NCI-H1417 treated with DMSO at 0.1 percent for 48 hours (cell line): ENCODE measurements around the gene KLHDC3.
"Not testable (repeated sequence)": the region's sequence is repeated elsewhere in the genome, so short reads cannot be mapped to it uniquely, and the experiment has no call there.

ENCODE experiments used
- DNase-seq: peaks from one replicate; lab custom pipeline; 2025; lab: John Stamatoyannopoulos, UW

The KLHDC3 gene

GRCh38 chr6:42988486-42989020 lies 25.5 kb upstream of the KLHDC3 start:
- DNase-seq = no peak

- DNase-seq = no peak
These were observed 24.1 kb upstream of the KLHDC3 start for GRCh38 chr6:42989923-42990322.

DNA sequence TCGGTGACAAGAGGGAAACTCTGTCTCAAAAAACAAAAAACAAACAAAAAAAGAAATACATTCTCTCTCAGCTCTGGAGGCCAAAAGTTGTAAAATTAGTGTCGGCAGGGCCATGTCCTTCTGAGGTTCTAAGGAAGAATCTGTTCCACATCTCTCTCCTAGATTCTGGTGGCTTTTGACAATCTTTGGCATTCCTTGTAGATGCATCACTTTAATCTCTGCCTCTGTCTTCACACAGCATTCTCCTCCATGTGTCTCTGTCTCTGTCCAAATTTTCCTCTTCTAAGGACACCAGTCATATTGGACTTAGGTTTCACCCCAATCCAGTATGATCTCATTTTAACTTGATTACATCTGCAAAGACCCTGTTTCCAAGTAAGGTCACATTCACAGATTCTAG lies 20.6 kb upstream of the KLHDC3 start:
- DNase-seq = no peak

GRCh38 chr6:42996513-42996912 lies 17.5 kb upstream of the KLHDC3 start:
- no peak for DNase-seq

GRCh38 chr6:42998205-42998604 lies 15.8 kb upstream of the KLHDC3 start:
- not testable (repeated sequence) for DNase-seq

DNA sequence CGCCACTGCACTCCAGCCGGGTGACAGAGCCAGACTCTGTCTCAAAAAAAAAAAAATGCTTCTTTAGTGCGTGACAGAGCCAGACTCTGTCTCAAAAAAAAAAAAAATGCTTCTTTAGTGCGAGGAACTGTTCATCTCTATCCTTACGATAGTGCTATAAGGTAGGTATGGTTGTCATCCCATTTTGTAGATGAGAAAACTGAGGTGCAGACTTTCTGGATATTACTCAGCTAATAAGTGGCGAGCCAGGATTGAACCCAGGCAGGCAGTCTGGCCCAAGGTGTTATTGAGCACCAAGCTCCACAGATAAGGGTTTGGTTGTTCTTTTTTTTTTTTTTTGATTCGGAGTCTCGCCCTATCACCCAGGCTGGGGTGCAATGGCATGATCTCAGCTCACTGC lies 12.2 kb upstream of the KLHDC3 start:
- no peak for DNase-seq

DNA sequence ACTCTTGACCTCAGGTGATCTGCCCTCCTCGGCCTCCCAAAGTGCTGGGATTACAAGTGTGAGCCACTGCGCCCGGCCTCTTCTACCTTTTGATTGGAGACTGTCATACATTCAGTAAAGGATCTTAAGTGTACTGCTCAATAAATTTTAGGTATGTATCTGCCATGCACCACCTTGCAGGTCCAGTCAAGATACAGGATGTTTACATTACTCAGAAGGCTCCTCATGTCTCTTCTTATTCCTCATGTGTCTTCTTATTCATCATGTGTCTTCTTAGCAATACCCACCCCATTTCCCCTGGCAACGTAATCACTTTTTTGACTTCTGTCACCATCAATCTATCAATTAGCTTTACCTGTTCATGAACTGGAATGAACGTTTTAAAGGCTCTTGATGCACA lies 8.2 kb upstream of the KLHDC3 start:
- no peak for DNase-seq

- DNase-seq = no peak
These were observed 7.8 kb upstream of the KLHDC3 start for GRCh38 chr6:43006251-43006650.

- DNase-seq = no peak
These were observed 6.9 kb upstream of the KLHDC3 start for GRCh38 chr6:43007126-43007525.

- DNase-seq = no peak
These were observed 4.9 kb upstream of the KLHDC3 start for GRCh38 chr6:43009124-43009523.

GRCh38 chr6:43011207-43011606 lies 2.8 kb upstream of the KLHDC3 start:
- no peak for DNase-seq

- no peak for DNase-seq
These were observed 1.7 kb upstream of the KLHDC3 start for GRCh38 chr6:43012364-43012763.

DNA sequence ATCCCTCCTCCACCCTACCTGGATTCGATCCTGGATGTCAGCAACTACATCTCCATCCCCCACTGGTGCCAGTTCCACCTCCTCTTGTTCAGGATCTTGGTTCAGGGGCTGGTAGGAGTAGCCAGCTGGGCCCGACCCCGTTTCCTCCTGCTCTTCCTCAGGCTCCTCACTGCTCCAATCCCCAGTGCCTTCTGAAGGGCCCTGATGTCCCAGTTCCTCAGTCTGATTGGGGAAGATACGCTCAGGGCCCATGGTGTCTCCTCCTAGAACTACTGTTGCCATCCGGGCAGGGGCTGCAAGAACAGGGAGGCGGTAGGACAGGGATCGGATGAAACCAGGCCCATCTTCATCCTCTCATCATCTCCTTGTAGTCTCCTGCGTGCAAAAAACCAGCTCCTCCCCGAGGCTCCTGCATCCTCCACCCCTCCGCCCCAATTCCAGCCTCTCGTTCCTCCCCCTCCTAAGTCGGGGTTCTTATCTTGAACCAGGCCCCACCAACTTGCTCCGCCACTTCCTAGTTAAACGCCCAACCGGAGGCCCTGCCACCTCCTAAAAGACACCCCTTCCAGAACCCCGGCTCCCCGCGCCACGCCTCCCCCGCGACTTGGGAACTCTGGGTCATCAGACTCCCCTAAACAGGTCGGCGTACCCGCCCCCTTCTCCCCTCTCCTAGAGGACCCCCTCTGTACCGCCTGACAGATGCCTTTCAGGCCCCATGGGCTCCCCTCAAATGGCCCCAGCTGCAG lies 779 bp upstream of the KLHDC3 start:
- no peak for DNase-seq

DNA sequence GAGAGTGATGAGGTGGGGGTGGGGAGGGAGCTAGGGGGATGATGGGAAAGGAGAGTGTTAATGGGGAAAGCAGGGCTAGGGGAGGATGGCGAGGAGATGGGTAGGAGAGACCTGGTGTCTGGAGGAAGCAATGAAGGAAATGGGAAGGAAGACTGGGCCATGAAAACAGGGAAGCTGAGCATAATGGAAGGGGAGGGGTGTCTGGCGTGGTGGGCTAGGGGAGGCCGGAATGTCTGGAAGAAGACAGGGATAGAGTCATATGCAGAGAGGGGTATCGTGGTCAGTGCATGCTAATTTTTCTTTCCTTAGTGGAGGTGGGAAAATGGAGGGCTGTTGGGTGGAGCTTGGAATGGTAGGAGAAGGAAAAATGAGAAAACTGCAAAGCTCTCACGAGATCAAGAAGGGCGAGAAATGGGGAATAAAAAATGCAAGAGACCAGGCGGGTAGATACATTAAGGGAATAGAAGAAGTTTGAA lies 423 bp downstream of the KLHDC3 start:
- no peak for DNase-seq

- no peak for DNase-seq
These were observed 2.3 kb downstream of the KLHDC3 start for GRCh38 chr6:43016176-43016942.

DNA sequence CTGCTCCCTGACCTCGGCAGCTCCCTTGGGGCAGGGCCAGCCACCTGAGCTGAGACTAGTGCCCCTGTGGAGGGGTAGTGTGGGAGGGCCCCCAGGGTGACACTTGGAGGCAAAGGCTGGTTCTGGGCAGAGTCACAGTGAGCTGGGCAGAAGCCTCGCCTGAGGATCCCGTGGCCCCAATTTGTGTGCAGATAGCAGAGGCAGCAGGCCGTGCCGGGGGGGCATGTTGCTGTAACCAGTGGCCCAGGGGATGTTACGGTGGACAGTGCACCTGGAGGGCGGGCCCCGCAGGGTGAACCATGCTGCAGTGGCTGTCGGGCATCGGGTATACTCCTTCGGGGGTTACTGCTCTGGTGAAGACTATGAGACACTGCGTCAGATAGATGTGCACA lies 2.9 kb downstream of the KLHDC3 start:
- no peak for DNase-seq

- DNase-seq = no peak
These were observed 5.1 kb downstream of the KLHDC3 start for GRCh38 chr6:43019152-43019551.

GRCh38 chr6:43020052-43020705 lies 6.1 kb downstream of the KLHDC3 start:
- DNase-seq = no peak

GRCh38 chr6:43020847-43021246 lies 6.8 kb downstream of the KLHDC3 start:
- no peak for DNase-seq

DNA sequence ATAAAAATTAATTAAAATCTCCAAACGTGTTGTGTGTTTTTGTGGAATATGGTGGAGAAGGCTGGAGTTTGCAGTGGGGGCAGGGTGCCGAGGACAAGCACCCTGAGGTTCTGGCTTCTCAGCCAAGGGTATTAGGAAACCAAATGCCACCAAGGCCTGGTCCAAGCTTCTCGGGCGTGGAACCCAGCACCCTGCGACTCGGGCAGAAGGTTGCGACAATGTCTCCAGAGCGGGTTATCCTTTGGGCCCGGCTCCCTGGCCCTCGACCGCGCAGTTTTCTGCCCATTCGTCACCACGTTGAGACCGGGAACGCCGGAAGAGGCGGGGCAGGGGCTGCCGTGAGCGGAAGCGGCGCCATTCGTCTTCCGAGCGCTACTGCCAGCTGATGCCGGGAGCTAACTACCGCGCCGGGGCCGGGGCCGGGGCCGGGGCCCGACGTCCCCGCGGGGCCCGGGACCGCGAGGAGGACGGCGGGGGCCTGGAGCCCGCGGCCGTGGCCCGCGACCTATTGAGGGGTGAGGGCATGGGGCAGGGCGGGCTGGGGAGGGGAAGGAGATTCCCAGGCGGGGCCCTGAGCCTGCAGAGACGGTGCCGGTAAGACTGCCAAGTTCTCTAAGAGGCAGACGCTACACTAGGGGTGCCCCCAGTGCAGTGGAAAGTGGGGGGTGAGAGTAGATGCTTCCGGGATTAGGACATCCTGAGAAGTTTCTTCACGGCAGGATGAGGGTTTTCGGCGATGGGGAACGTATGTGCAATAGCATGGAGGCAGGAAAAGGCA lies 7.4 kb downstream of the KLHDC3 start, which contains the start of gene RRP36:
TSS of gene RRP36 (plus strand) at position 354 of the 778 bp plus-strand sequence. CDS start at position 386, 32 bp downstream.
- DNase-seq = no peak

DNA sequence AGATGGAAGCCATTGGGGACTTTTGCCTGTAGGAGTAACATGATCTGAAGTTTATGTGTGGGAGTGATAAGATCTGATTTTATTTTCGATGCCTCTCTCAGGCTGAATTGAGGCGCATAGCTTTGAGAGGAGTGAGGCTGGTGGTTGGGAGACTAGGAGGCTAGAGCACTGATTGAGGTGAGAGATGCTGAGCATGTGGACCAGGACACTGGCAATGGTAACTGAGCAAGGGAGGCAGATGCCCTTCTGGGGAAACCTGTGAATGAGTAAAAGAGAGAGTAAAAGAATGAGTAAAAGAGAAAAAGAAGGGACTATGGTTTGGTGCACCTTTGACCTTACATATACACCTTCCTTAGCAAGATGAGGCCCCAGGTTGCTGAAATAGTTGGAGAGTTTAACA lies 10.4 kb downstream of the KLHDC3 start:
- DNase-seq = no peak

GRCh38 chr6:43026365-43026764 lies 12.3 kb downstream of the KLHDC3 start:
- DNase-seq = no peak
